HG02852 (cell line): Measurements from ENCODE around the gene S100A9.
"Not testable (repeated sequence)": the region's sequence is repeated elsewhere in the genome, so short reads cannot be mapped to it uniquely, and the experiment has no call there.

Experiments
- ATAC-seq: cut with Tn5 transposase; IDR thresholded peaks from one replicate; pipeline ENCODE4 v1.9.1; 2021; ENCODE audit warnings: mild to moderate bottlenecking, moderate library complexity; ENCODE audit not compliant: unreplicated experiment

Gene S100A9

DNA sequence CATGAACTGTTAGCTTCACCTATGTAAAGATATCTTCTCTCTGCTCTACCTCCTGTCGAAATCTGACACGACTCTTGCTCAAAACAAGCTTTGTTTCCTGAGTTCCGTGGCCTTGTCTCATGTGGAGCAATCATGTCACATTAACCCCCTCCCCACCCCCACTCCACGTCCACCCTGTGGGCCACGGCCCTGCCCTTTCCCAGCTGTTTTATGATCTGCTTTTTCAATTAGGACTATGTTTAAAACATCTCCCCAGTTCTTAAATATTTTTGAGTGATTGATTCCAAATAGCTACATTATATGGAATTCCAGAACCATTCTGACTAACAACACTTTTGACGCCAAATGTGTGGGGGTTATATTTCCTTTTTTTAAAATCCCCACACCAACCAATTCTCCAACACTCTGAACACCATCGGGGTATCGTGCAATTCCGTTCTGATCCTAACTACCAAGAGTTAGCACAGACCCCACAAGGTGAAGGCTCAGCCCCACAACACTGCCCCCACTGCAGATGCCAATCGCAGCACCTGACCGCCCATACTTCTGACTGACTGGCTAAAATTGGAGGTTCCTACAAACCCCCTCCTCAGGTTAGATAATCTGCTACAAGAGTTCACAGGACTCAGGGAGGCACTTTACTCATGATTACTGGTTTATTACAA lies 45.9 kb downstream of the S100A9 start:
- ATAC-seq: no peak

DNA sequence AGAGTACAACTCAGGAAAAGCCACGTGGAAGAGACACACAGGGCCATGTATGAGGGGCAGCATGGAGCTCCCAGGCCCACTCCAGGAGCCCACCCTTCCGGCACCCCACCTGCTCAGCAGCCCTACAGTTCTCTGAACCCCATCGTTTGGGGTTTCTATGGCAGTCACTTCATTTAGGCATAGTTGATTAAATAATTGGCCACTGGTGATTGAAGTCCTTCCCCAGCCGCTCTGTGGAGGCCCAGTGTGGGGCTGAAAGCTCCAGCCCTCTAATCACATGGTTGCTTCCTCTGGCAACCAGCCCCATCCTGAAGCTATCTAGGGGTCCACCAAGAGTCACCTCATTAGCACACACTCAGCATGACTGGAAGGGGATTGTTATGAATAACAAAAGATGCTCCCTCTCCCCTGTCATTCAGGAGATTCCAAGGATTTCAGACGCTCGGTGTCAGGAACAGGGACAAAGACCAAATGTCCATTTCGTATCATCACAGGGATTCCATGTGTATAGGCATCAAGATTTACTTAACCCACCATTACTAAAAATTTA lies 46.5 kb downstream of the S100A9 start:
- ATAC-seq: no peak

DNA sequence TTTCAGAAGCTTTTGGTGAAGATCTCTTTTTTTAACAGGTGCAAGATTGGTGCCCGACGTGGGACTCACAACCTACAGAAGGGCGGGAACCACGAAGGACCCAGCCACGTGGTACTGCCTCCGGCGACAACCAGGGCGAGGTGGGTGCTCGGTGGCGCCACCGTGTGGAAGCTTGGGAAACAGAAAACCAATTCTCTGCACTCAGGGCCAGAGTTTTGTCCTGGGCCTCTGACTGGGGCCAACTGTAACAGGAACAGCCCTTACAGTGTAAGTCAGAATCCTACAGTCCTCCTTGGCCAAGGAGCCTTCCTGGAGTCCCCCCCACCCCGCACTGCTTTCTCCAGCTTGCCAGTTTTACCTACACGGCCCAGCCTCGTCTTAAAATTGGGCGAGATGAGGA lies 47.1 kb downstream of the S100A9 start:
- ATAC-seq: no peak

- ATAC-seq: not testable (repeated sequence)
Measured at GRCh38 chr1:153405825-153406599, 48.4 kb downstream of the S100A9 start.

- not testable (repeated sequence) for ATAC-seq
Measured at GRCh38 chr1:153407274-153407673, 49.6 kb downstream of the S100A9 start.
